HCT116 (cell line): Measurements from ENCODE around the gene OTUB2. TPM values are rescaled to one million over a fixed set of nuclear protein-coding genes. Genes with fewer than 3 reads are reported as not detected.
"Not testable (repeated sequence)": the region's sequence is repeated elsewhere in the genome, so short reads cannot be mapped to it uniquely, and the experiment has no call there.

Experiments used
- ATAC-seq: fragments of 200-7000 bp; cut with Tn5 transposase; 2 replicates; pipeline ENCODE4 v1.9.1; 2020; ENCODE audit warnings: mild to moderate bottlenecking, moderate library complexity
- BruUV-seq: library from RNA; stranded (reverse); fragments of 400-500 nt; replicated peaks from 2 replicates; lab custom pipeline; 2021; lab: Mats Ljungman, UMichigan
- CTCF ChIA-PET: fragments of 300-600 bp; sonication (Branson Sonifier 250); formaldehyde crosslinking; loops from one replicate; lab custom pipeline; 2021; ENCODE audit warnings: antibody characterized with exemption; lab: Charles Lee
- POLR2A ChIA-PET: fragments of 300-600, 350-600 bp; sonication (Branson Sonifier 250); formaldehyde crosslinking; loops from one replicate; lab custom pipeline; 2021; ENCODE audit warnings: antibody characterized with exemption; lab: Charles Lee
- RAD21 ChIA-PET, 2 experiments: fragments of 300-600 bp; sonication (Branson Sonifier 250); formaldehyde crosslinking; loops; one replicate each; lab custom pipeline; 2023; ENCODE audit warnings: low total read pairs in 2 of 2; ENCODE audit not compliant: uncharacterized antibody in 2 of 2, unreplicated experiment in 2 of 2, low non-redundant PET in 1 of 2; lab: Charles Lee
- DNase-seq: peaks from one replicate; pipeline ENCODE4 v3.0.0-alpha.2; 2010; ENCODE audit warnings: low read depth, low spot score
- H2AFZ ChIP-seq: fragments of 200-600 bp; shearing (Covaris generic), sonication (generic); 2 replicates; pipeline ENCODE4 v1.6.1; 2017; ENCODE audit warnings: low read depth, mixed run types, mixed read lengths, antibody characterized with exemption, low read length; ENCODE audit not compliant: poor library complexity, severe bottlenecking
- H3K27ac ChIP-seq: 2 replicates; pipeline ENCODE4 v1.5.1; 2012; ENCODE audit warnings: low read depth, low read length
- H3K27me3 ChIP-seq: fragments of 200-600 bp; sonication (generic); 2 replicates; pipeline ENCODE4 v1.6.1; 2016; ENCODE audit warnings: mixed run types, low read length, mixed read lengths; ENCODE audit not compliant: insufficient read depth
- H3K36me3 ChIP-seq, 2 experiments: fragments of 200-500 bp in 1 of 2; fragments of 200-600 bp in 1 of 2; sonication (Bioruptor generic) in 1 of 2; sonication (generic) in 1 of 2; 2 replicates each; pipeline versions ENCODE4 v1.5.1 to v1.6.1; 2014 to 2016; ENCODE audit warnings: low read length in 2 of 2, inconsistent platforms in 1 of 2, mixed read lengths in 1 of 2, mixed run types in 1 of 2; ENCODE audit not compliant: insufficient read depth in 2 of 2, control insufficient read depth in 1 of 2
- H3K4me1 ChIP-seq, 2 experiments: fragments of 200-600 bp in 1 of 2; sonication (generic) in 1 of 2; 2 replicates each; pipeline versions ENCODE4 v1.5.1 to v1.6.1; 2012 to 2017; ENCODE audit warnings: low read length in 2 of 2, inconsistent platforms in 1 of 2, mild to moderate bottlenecking in 1 of 2, mixed read lengths in 1 of 2, mixed run types in 1 of 2, moderate library complexity in 1 of 2; ENCODE audit not compliant: insufficient read depth in 2 of 2, control insufficient read depth in 1 of 2
- H3K4me2 ChIP-seq: fragments of 200-600 bp; sonication (generic); 2 replicates; pipeline ENCODE4 v1.6.1; 2017; ENCODE audit warnings: mixed run types, low read length, mixed read lengths
- H3K4me3 ChIP-seq, 2 experiments: fragments of 200-600 bp in 1 of 2; sonication (generic) in 1 of 2; replicated peaks in 1 of 2; 2 replicates each; pipeline ENCODE4 v1.5.1; 2011 to 2016; ENCODE audit warnings: low read length in 2 of 2, control low read depth in 1 of 2, low read depth in 1 of 2, mild to moderate bottlenecking in 1 of 2, mixed read lengths in 1 of 2, mixed run types in 1 of 2
- H3K79me2 ChIP-seq: fragments of 200-600 bp; sonication (generic); 2 replicates; pipeline ENCODE4 v1.6.1; 2017; ENCODE audit warnings: mild to moderate bottlenecking, mixed run types, low read length, moderate library complexity, mixed read lengths; ENCODE audit not compliant: insufficient read depth
- H3K9ac ChIP-seq: fragments of 200-600 bp; sonication (generic); 2 replicates; pipeline ENCODE4 v1.6.1; 2016; ENCODE audit warnings: low read length, mixed read lengths
- H3K9me2 ChIP-seq: fragments of 200-600 bp; sonication (generic), shearing (Covaris generic); 2 replicates; pipeline ENCODE4 v1.6.1; 2017; ENCODE audit warnings: mixed run types, mild to moderate bottlenecking, moderate library complexity; ENCODE audit not compliant: insufficient read depth
- H3K9me3 ChIP-seq, 2 experiments: fragments of 200-500 bp in 1 of 2; fragments of 200-600 bp in 1 of 2; sonication (Bioruptor generic) in 1 of 2; sonication (generic) in 1 of 2; 2 replicates each; pipeline ENCODE4 v1.6.1; 2014 to 2017; ENCODE audit warnings: low read length in 2 of 2, mixed read lengths in 2 of 2, inconsistent platforms in 1 of 2, low read depth in 1 of 2, mild to moderate bottlenecking in 1 of 2, mixed run types in 1 of 2, moderate library complexity in 1 of 2; ENCODE audit not compliant: control insufficient read depth in 1 of 2, insufficient read depth in 1 of 2
- H4K20me1 ChIP-seq: fragments of 200-600 bp; sonication (generic), shearing (Covaris generic); 2 replicates; pipeline ENCODE4 v1.6.1; 2017; ENCODE audit warnings: mixed run types, mild to moderate bottlenecking, moderate library complexity; ENCODE audit not compliant: insufficient read depth
- ATF3 ChIP-seq: IDR thresholded peaks from 2 replicates; pipeline ENCODE4 v1.6.1; 2012
- CBX3 ChIP-seq: IDR thresholded peaks from 2 replicates; pipeline ENCODE4 v1.6.1; 2012; ENCODE audit warnings: low read depth
- FOSL1 ChIP-seq: IDR thresholded peaks from 2 replicates; pipeline ENCODE4 v1.6.1; 2012; ENCODE audit warnings: low read depth
- POLR2AphosphoS5 ChIP-seq: IDR thresholded peaks from 2 replicates; pipeline ENCODE4 v1.6.1; 2011; ENCODE audit warnings: mild to moderate bottlenecking, low read depth, low read length, moderate library complexity
- RAD21 ChIP-seq: IDR thresholded peaks from 2 replicates; pipeline ENCODE4 v1.6.1; 2012; ENCODE audit warnings: low read depth, mild to moderate bottlenecking
- SIN3A ChIP-seq: IDR thresholded peaks from 2 replicates; pipeline ENCODE4 v1.6.1; 2012; ENCODE audit warnings: low read depth
- TCF7L2 ChIP-seq: IDR thresholded peaks from 2 replicates; pipeline ENCODE4 v1.7.0; 2011; ENCODE audit warnings: borderline replicate concordance, inconsistent platforms; ENCODE audit not compliant: insufficient read depth, insufficient read length; ENCODE audit errors: extremely low read depth
- YY1 ChIP-seq: IDR thresholded peaks from 2 replicates; pipeline ENCODE4 v1.6.1; 2011; ENCODE audit warnings: low read length, low read depth, moderate library complexity, mild to moderate bottlenecking; ENCODE audit not compliant: insufficient replicate concordance; ENCODE audit errors: extremely low read depth
- intact Hi-C: fragments of 100-400 bp; cut with micrococcal nuclease; formaldehyde crosslinking; loops from 2 replicates; pipeline ENCODE4 v1.10.0; 2022
- total RNA-seq: library from RNA; stranded (reverse); gene quantifications from one replicate; pipeline ENCODE4 v1.2.1, GENCODE V29; 2021; ENCODE audit not compliant: unreplicated experiment

OTUB2 gene
- total RNA-seq, 1 experiment from 2014 or later = 6.6 TPM

DNA sequence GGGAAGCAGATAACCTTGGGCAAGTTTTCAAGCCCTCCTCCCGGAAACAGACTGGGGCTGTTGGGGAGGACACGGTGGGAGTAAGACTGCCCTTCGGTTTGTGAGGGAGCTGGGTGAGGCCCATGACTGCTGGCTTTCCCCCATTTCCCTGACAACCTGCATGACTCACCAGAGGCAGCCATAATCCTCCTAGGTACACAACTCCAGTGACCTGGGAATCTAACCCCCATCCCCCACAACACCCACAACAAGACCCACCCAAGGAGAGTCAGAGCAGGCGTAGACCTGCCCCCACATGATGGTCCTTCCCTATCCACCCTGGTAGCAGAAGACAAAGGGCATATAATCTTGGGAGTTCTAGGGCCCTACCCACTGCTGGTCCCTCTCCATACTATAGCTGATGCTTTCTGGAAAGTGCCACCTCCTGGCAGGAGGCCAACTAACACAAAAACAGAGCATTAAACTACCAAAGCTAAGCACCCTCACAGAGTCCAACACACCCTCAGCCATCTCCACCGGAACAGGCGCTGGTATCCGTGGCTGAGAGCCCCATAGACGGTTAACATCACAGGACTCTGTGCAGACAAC, 40.0 kb downstream of the OTUB2 start:
- peak; percentile 69 for ATAC-seq
- BruUV-seq = no TSS peak
- Histone ChIP-seq H3K9me2 (no peaks in the 10 kb centered on the region), H3K27me3 (no peaks in the 10 kb centered on the region), H3K4me2 (peak overlapping the region; percentile 61), H3K9ac (no peak overlapping the region), H3K9me3 (no peaks in the 10 kb centered on the region; a peak in 2 of 4 replicates), H3K4me1 (peaks cover 13 to 30% of the 10 kb centered on the region in 2 experiments), H4K20me1 (peaks cover 10% of the 10 kb centered on the region; the same call in 1 of the 2 replicates), H2AFZ (no peak overlapping the region), H3K4me3 (no peak overlapping the region), H3K36me3 (peaks cover 11 to 16% of the 10 kb centered on the region in 2 experiments; a peak in 3 of 4 replicates), H3K79me2 (peaks cover 99% of the 10 kb centered on the region), H3K27ac (no peak overlapping the region; the same call in 1 of the 2 replicates)
- no peak for DNase-seq
- intact Hi-C loops = no loop called here
- RAD21 ChIA-PET = no interaction called here
- CTCF ChIA-PET = interaction anchor here (0.6 to 1.3 kb wide), 2 partner anchors 10 to 15 kb away, joined by 3 to 5 read pairs; no protein-coding TSS in a partner anchor
- POLR2A ChIA-PET = no interaction called here
- no peak for TF ChIP-seq POLR2AphosphoS5
- no peak for TF ChIP-seq CBX3
- no peak for TF ChIP-seq YY1
- no peak for TF ChIP-seq FOSL1
- TF ChIP-seq RAD21 = no peak
- no peak for TF ChIP-seq SIN3A
- no peak for TF ChIP-seq TCF7L2
- TF ChIP-seq ATF3 = no peak

GRCh38 chr14:94072076-94072475, 45.9 kb downstream of the OTUB2 start:
- H3K79me2 ChIP-seq = peaks cover 100% of the 10 kb centered on the region
- H3K27me3 ChIP-seq, CTCF ChIA-PET, H3K4me3 ChIP-seq, H3K27ac ChIP-seq, H4K20me1 ChIP-seq, H3K9me2 ChIP-seq, POLR2A ChIA-PET, H3K9ac ChIP-seq, H2AFZ ChIP-seq, intact Hi-C loops, DNase-seq, RAD21 ChIA-PET, BruUV-seq, H3K9me3 ChIP-seq, ATAC-seq, H3K4me1 ChIP-seq, H3K4me2 ChIP-seq: not testable (repeated sequence)
- H3K36me3 ChIP-seq = peaks cover 4 to 18% of the 10 kb centered on the region in 2 experiments
